GM18520 (cell line): Measurements from ENCODE around the gene RYR2.
"Not testable (repeated sequence)": the region's sequence is repeated elsewhere in the genome, so short reads cannot be mapped to it uniquely, and the experiment has no call there.

ENCODE experiments used
- ATAC-seq: cut with Tn5 transposase; IDR thresholded peaks from one replicate; pipeline ENCODE4 v1.9.1; 2021; ENCODE audit not compliant: unreplicated experiment

RYR2 gene

GRCh38 chr1:237763137-237763536 lies 721.2 kb downstream of the RYR2 start:
- ATAC-seq: no peak

GRCh38 chr1:237763751-237764150 lies 721.8 kb downstream of the RYR2 start:
- ATAC-seq: no peak

GRCh38 chr1:237769916-237770315 lies 727.9 kb downstream of the RYR2 start:
- no peak for ATAC-seq

GRCh38 chr1:237772009-237772408 lies 730.0 kb downstream of the RYR2 start:
- ATAC-seq: no peak

- no peak for ATAC-seq
Observed at GRCh38 chr1:237774246-237774645, 732.3 kb downstream of the RYR2 start.

- no peak for ATAC-seq
Observed at GRCh38 chr1:237779356-237779755, 737.4 kb downstream of the RYR2 start.

GRCh38 chr1:237786066-237786719 lies 744.2 kb downstream of the RYR2 start:
- no peak for ATAC-seq

- no peak for ATAC-seq
Observed at GRCh38 chr1:237788069-237788468, 746.1 kb downstream of the RYR2 start.

GRCh38 chr1:237789619-237790018 lies 747.6 kb downstream of the RYR2 start:
- ATAC-seq: no peak

GRCh38 chr1:237791592-237791991 lies 749.6 kb downstream of the RYR2 start:
- ATAC-seq: no peak

- ATAC-seq: no peak
Observed at GRCh38 chr1:237792149-237792548, 750.2 kb downstream of the RYR2 start.

- no peak for ATAC-seq
Observed at GRCh38 chr1:237792726-237793125, 750.7 kb downstream of the RYR2 start.

GRCh38 chr1:237794071-237794470 lies 752.1 kb downstream of the RYR2 start:
- ATAC-seq: no peak

GRCh38 chr1:237795558-237795957 lies 753.6 kb downstream of the RYR2 start:
- ATAC-seq: no peak

GRCh38 chr1:237799762-237800474 lies 757.9 kb downstream of the RYR2 start:
- ATAC-seq: peak; percentile 98

GRCh38 chr1:237804516-237804915 lies 762.5 kb downstream of the RYR2 start:
- no peak for ATAC-seq

GRCh38 chr1:237809099-237809498 lies 767.1 kb downstream of the RYR2 start:
- no peak for ATAC-seq

- ATAC-seq: no peak
Observed at GRCh38 chr1:237811633-237812032, 769.6 kb downstream of the RYR2 start.

- ATAC-seq: no peak
Observed at GRCh38 chr1:237812061-237812460, 770.1 kb downstream of the RYR2 start.

GRCh38 chr1:237814319-237814924 lies 772.4 kb downstream of the RYR2 start:
- no peak for ATAC-seq

- ATAC-seq: no peak
Observed at GRCh38 chr1:237817277-237817676, 775.3 kb downstream of the RYR2 start.

- not testable (repeated sequence) for ATAC-seq
Observed at GRCh38 chr1:237820634-237821033, 778.6 kb downstream of the RYR2 start.
